ENCODE data around the gene HES1.

DNA sequence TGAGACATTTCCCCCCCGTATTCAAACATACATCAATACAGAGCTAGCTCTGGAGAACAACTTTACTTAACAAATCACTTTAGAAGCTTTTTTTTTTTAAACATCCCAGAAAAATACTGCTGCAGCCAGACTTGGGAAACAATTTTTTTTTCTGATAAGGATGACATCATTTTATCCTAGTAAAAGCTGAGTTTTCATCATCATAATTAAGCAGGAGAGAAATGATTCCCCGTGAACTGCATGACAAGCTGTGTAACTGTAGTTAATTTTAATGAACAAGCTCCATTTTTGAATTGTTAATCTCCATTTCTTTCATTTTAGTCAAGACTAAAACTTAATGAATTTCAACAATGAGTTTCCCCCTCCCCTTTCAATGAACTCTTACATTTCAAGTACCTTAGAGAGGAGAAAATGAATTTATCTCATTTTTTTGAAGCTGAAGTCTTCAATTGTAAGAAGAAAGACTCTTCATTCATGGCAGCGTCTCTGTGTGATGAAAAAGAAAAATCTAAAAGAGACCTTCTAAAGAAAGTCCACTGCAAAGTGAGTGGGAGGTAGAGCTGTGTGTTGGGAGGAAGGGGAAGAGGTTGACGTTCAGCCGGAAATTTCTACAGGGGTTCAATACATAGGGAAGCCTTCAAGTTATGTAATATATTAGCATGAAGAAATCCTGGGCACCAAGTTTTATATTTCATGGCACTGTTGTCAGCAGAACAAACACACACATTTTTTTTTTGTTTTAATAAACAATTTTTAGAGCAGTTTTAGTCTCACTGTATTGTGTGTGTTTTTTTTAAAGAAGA is 31.7 kb downstream of the HES1 start:
- TF ChIP-seq, protein P1, sequence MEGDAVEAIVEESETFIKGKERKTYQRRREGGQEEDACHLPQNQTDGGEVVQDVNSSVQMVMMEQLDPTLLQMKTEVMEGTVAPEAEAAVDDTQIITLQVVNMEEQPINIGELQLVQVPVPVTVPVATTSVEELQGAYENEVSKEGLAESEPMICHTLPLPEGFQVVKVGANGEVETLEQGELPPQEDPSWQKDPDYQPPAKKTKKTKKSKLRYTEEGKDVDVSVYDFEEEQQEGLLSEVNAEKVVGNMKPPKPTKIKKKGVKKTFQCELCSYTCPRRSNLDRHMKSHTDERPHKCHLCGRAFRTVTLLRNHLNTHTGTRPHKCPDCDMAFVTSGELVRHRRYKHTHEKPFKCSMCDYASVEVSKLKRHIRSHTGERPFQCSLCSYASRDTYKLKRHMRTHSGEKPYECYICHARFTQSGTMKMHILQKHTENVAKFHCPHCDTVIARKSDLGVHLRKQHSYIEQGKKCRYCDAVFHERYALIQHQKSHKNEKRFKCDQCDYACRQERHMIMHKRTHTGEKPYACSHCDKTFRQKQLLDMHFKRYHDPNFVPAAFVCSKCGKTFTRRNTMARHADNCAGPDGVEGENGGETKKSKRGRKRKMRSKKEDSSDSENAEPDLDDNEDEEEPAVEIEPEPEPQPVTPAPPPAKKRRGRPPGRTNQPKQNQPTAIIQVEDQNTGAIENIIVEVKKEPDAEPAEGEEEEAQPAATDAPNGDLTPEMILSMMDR (IDR thresholded peaks at IDR 0.05), result no peak
- TF ChIP-seq POLR2A (IDR thresholded peaks at IDR 0.05) (no peak), POLR2AphosphoS5 (IDR thresholded peaks at IDR 0.05) (no peak)

Data from sigmoid colon (tissue), 4 donors.